H9 (cell line): ENCODE results near the gene CARM1. TPM values are rescaled to one million over a fixed set of nuclear protein-coding genes. Genes with fewer than 3 reads are reported as not detected.

Experiments used
- DNase-seq: peaks from one replicate; pipeline ENCODE4 v3.0.0-alpha.2; 2017
- H2AFZ ChIP-seq: one replicate; pipeline ENCODE4 v1.6.1; 2013; ENCODE audit warnings: mild to moderate bottlenecking, low read length, control low read depth, moderate library complexity
- H2AK5ac ChIP-seq: 2 replicates; pipeline ENCODE4 v1.6.1; 2013; ENCODE audit warnings: low read length, control low read depth, mixed read lengths; ENCODE audit not compliant: insufficient read length
- H2BK120ac ChIP-seq: one replicate; pipeline ENCODE4 v1.6.1; 2013; ENCODE audit warnings: low read depth, mild to moderate bottlenecking, low read length, control low read depth, inconsistent platforms; ENCODE audit not compliant: poor library complexity, severe bottlenecking
- H2BK12ac ChIP-seq: 2 replicates; pipeline ENCODE4 v1.6.1; 2013; ENCODE audit warnings: low read length, control low read depth, mixed read lengths, low read depth; ENCODE audit not compliant: insufficient read length
- H2BK15ac ChIP-seq: 2 replicates; pipeline ENCODE4 v1.6.1; 2013; ENCODE audit warnings: low read depth, low read length, control low read depth
- H2BK20ac ChIP-seq: one replicate; pipeline ENCODE4 v1.6.1; 2013; ENCODE audit warnings: low read depth, mild to moderate bottlenecking, low read length, control low read depth, inconsistent platforms; ENCODE audit not compliant: poor library complexity, severe bottlenecking
- H2BK5ac ChIP-seq: 2 replicates; pipeline ENCODE4 v1.6.1; 2013; ENCODE audit warnings: low read length, control low read depth, mixed read lengths; ENCODE audit not compliant: insufficient read length
- H3K14ac ChIP-seq: 2 replicates; pipeline ENCODE4 v1.6.1; 2013; ENCODE audit warnings: low read length, control low read depth; ENCODE audit not compliant: insufficient read depth
- H3K18ac ChIP-seq: 2 replicates; pipeline ENCODE4 v1.6.1; 2013; ENCODE audit warnings: low read depth, mild to moderate bottlenecking, mixed read lengths, low read length, control low read depth; ENCODE audit not compliant: insufficient read length
- H3K23ac ChIP-seq: 2 replicates; pipeline ENCODE4 v1.6.1; 2013; ENCODE audit warnings: low read length, control low read depth, mixed read lengths, low read depth; ENCODE audit not compliant: insufficient read length
- H3K23me2 ChIP-seq: 2 replicates; pipeline ENCODE4 v1.6.1; 2013; ENCODE audit warnings: low read depth, mild to moderate bottlenecking, mixed read lengths, low read length, control low read depth; ENCODE audit not compliant: insufficient read length, poor library complexity, severe bottlenecking
- H3K27ac ChIP-seq: 2 replicates; pipeline ENCODE4 v1.5.1; 2013; ENCODE audit warnings: low read length, control low read depth, mixed read lengths, low read depth; ENCODE audit not compliant: insufficient read length
- H3K27me3 ChIP-seq: 2 replicates; pipeline ENCODE4 v1.6.1; 2013; ENCODE audit warnings: low read length, control low read depth, inconsistent platforms; ENCODE audit not compliant: insufficient read depth
- H3K4ac ChIP-seq: 2 replicates; pipeline ENCODE4 v1.6.1; 2013; ENCODE audit warnings: low read depth, mild to moderate bottlenecking, control low read depth, inconsistent platforms, low read length, moderate library complexity
- H3K4me1 ChIP-seq: 2 replicates; pipeline ENCODE4 v1.6.1; 2013; ENCODE audit warnings: low read length, control low read depth, inconsistent platforms; ENCODE audit not compliant: insufficient read depth
- H3K4me2 ChIP-seq: 2 replicates; pipeline ENCODE4 v1.6.1; 2013; ENCODE audit warnings: low read length, control low read depth, mixed read lengths; ENCODE audit not compliant: insufficient read length, insufficient read depth
- H3K56ac ChIP-seq: 2 replicates; pipeline ENCODE4 v1.6.1; 2013; ENCODE audit warnings: low read depth, mild to moderate bottlenecking, mixed read lengths, low read length, control low read depth; ENCODE audit not compliant: insufficient read length
- H3K79me1 ChIP-seq: 2 replicates; pipeline ENCODE4 v1.6.1; 2013; ENCODE audit warnings: low read depth, mild to moderate bottlenecking, moderate library complexity, low read length, control low read depth, inconsistent platforms; ENCODE audit not compliant: insufficient read depth, poor library complexity, severe bottlenecking
- H3K79me2 ChIP-seq: 2 replicates; pipeline ENCODE4 v1.6.1; 2013; ENCODE audit warnings: low read length, control low read depth, inconsistent platforms; ENCODE audit not compliant: insufficient read depth
- H3K9ac ChIP-seq: 2 replicates; pipeline ENCODE4 v1.6.1; 2013; ENCODE audit warnings: low read length, control low read depth, mixed read lengths; ENCODE audit not compliant: insufficient read length; ENCODE audit errors: extremely low read depth
- H3K9me3 ChIP-seq: one replicate; pipeline ENCODE4 v1.6.1; 2013; ENCODE audit warnings: low read depth, low read length, inconsistent platforms; ENCODE audit not compliant: control insufficient read depth
- H3T11ph ChIP-seq: one replicate; pipeline ENCODE4 v1.6.1; 2013; ENCODE audit warnings: mild to moderate bottlenecking, low read length, control low read depth, inconsistent platforms
- H4K20me1 ChIP-seq: one replicate; pipeline ENCODE4 v1.6.1; 2013; ENCODE audit not compliant: control insufficient read depth, insufficient read length, insufficient read depth
- H4K5ac ChIP-seq: 2 replicates; pipeline ENCODE4 v1.6.1; 2013; ENCODE audit warnings: low read depth, mild to moderate bottlenecking, mixed read lengths, low read length, control low read depth; ENCODE audit not compliant: insufficient read length
- H4K8ac ChIP-seq: replicated peaks from 2 replicates; pipeline ENCODE4 v1.6.1; 2013; ENCODE audit warnings: low read length, control low read depth, mixed read lengths, low read depth; ENCODE audit not compliant: insufficient read length
- H4K91ac ChIP-seq: 2 replicates; pipeline ENCODE4 v1.6.1; 2013; ENCODE audit warnings: low read depth, mild to moderate bottlenecking, moderate library complexity, mixed read lengths, low read length, control low read depth; ENCODE audit not compliant: insufficient read length
- H3K27ac Mint-ChIP-seq, 3 experiments: 2 replicates in 2 of 3; 3 replicates in 1 of 3; pipeline ENCODE4 v1.8.0; 2020 to 2021; ENCODE audit warnings: mixed read lengths in 3 of 3, mild to moderate bottlenecking in 1 of 3, moderate library complexity in 1 of 3
- H3K27me3 Mint-ChIP-seq: 2 replicates; pipeline ENCODE4 v1.8.0; 2021; ENCODE audit warnings: low read depth, mild to moderate bottlenecking, moderate library complexity, mixed read lengths
- H3K36me3 Mint-ChIP-seq, 3 experiments: 2 replicates in 2 of 3; 3 replicates in 1 of 3; pipeline ENCODE4 v1.8.0; 2020 to 2021; ENCODE audit warnings: low read depth in 3 of 3, mixed read lengths in 3 of 3; ENCODE audit not compliant: insufficient read depth in 1 of 3
- H3K4me1 Mint-ChIP-seq, 2 experiments: 2 replicates each; pipeline ENCODE4 v1.8.0; 2020; ENCODE audit warnings: mixed read lengths in 2 of 2
- H3K4me3 Mint-ChIP-seq, 2 experiments: 2 replicates in 1 of 2; 3 replicates in 1 of 2; pipeline ENCODE4 v1.8.0; 2020 to 2021; ENCODE audit warnings: mild to moderate bottlenecking in 2 of 2, mixed read lengths in 2 of 2, moderate library complexity in 1 of 2
- H3K9me3 Mint-ChIP-seq, 2 experiments: 2 replicates in 1 of 2; 3 replicates in 1 of 2; pipeline ENCODE4 v1.8.0; 2020; ENCODE audit warnings: mild to moderate bottlenecking in 2 of 2, mixed read lengths in 2 of 2, moderate library complexity in 1 of 2
- CTCF ChIP-seq: fragments of 200-600 bp; sonication (generic); conservative IDR thresholded peaks from 3 replicates; pipeline ENCODE4 v1.8.0; 2021; ENCODE audit warnings: antibody characterized with exemption, mild to moderate bottlenecking
- WGBS: extraction: QIAGEN DNeasy Blood & Tissue Kit; methylation state at CpG from one replicate; pipeline ENCODE4 v1.1.7; 2013; ENCODE audit warnings: missing lambda C conversion rate, low lambda C conversion rate, mixed read lengths; ENCODE audit not compliant: insufficient read length; ENCODE audit errors: extremely low coverage; 5-methylcytosine and 5-hydroxymethylcytosine counted together
- total RNA-seq: library from RNA; stranded (reverse); gene quantifications from 2 replicates; pipeline ENCODE4 v1.2.1, GENCODE V29; 2021

CARM1 gene
- total RNA-seq, 1 experiment from 2014 or later = 111 TPM

GRCh38 chr19:10839114-10840050 lies 32.0 kb upstream of the CARM1 start:
- Histone ChIP-seq H3K18ac (no peak overlapping the region), H2BK20ac (no peak overlapping the region), H3K27me3 (no peaks in the 10 kb centered on the region), H3K9me3 (no peaks in the 10 kb centered on the region), H3K79me2 (no peaks in the 10 kb centered on the region), H3K4me2 (no peak overlapping the region), H3K56ac (no peak overlapping the region), H3K9ac (no peak overlapping the region), H3K14ac (no peak overlapping the region), H3K27ac (no peak overlapping the region), H2BK5ac (no peak overlapping the region), H4K20me1 (no peaks in the 10 kb centered on the region), H3T11ph (no peak overlapping the region), H2BK120ac (no peak overlapping the region), H3K4ac (no peak overlapping the region), H2BK12ac (no peak overlapping the region), H3K79me1 (no peaks in the 10 kb centered on the region), H2AFZ (no peak overlapping the region), H4K5ac (no peak overlapping the region), H3K23ac (no peak overlapping the region), H2AK5ac (no peak overlapping the region), H4K91ac (no peak overlapping the region), H4K8ac (no peak overlapping the region), H3K23me2 (no peaks in the 10 kb centered on the region), H2BK15ac (no peak overlapping the region), H3K4me1 (no peaks in the 10 kb centered on the region; the same call in 1 of the 2 replicates)
- no peak for DNase-seq
- Mint-ChIP-seq H3K27me3 (peaks cover 38% of the 10 kb centered on the region), H3K27ac (no peak overlapping the region), H3K36me3 (peaks cover 0 to 10% (median 2%) of the 10 kb centered on the region in 3 experiments; a peak in 4 of 7 replicates), H3K4me1 (peaks cover 4 to 13% of the 10 kb centered on the region in 2 experiments), H3K9me3 (peaks cover 20 to 28% of the 10 kb centered on the region in 2 experiments; a peak in 4 of 5 replicates), H3K4me3 (no peak overlapping the region)
- WGBS = no CpG with 5 or more reads among the region's 10 CpGs
- no peak for TF ChIP-seq CTCF
